Measurements from ENCODE around the gene SHCBP1L.

SHCBP1L gene

GRCh38 chr1:182952677-182953444, at the start of gene SHCBP1L:
Gene SHCBP1L, minus strand, starts transcription at chr1:182953166. Its CDS starts 33 bp downstream, at chr1:182953133.
- no peak for FAIRE-seq

DNA sequence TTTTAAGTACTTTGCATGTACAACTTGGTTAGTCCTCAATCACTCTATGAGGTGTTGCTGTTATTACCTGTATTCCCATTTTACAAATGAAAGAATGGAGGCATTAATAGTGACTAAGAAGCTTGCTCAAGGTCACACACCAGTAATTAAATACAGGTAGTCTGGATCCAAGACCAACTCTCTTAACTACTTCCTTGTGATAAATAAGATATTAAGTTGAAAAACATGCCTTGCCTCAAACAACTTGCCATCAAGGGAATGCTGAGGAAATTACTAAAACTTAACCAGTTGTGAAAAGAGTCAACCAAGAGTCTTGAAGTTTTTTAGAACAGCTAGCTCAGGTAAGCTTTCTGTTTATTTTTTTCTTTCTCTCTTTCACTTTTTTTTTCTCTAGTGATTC, 49.3 kb upstream of the SHCBP1L start:
- no peak for FAIRE-seq

DNA sequence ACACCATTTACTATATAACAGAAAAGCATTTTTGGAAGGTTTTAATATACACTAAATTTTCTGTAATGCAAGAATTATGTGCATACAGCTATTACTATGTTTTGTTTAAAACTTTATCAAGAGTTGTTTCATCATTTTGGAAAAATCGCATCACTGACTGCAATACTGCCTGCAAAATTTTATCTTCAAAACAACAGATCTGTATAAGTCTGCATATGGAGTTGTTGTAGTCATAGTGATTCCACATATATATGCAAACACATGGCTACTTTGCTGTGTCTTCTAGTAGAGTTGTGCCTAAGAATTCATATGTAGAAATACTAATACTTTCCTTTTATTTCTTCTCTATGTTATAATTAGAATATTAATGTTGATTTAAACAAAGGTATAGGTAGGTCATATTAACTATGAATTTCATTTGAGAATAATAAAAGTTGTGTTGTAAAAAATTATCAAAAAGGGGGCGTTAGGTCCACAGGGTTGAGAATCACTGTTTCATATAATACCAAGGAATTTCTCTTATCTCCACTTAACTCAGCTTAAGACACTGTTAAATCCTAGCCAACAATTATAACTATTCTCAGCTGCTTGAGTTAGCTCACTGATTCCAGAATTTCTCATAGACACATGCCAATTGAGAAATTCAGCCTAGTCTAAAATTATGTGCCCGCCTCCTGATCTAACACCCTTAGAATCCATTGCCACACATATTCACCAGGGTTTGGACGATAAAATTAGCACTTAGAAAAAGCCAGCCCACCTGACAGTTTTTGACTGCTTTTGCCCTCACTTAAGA, 47.4 kb upstream of the SHCBP1L start:
- FAIRE-seq: no peak

- FAIRE-seq: no peak
Observed at GRCh38 chr1:182998482-182998881, 45.5 kb upstream of the SHCBP1L start.

DNA sequence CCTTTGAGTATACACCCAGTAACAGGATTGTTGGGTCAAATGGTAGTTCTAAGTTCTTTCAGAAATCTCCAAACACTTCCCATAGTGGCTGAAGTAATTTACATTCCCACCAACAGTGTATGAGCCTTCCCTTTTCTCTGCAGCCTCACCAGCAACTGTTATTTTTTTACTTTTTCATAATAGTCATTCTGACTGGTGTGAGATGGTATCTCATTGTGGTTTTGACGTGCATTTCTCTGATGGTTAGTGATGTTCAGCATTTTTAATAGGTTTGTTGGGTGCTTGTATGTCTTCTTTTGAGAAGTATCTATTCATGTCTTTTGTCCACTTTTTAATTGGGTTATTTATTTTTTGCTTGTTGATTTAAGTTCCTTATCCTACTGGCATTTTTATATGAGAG, 43.9 kb upstream of the SHCBP1L start:
- FAIRE-seq: no peak

GRCh38 chr1:182995894-182996293, 42.9 kb upstream of the SHCBP1L start:
- FAIRE-seq: no peak

DNA sequence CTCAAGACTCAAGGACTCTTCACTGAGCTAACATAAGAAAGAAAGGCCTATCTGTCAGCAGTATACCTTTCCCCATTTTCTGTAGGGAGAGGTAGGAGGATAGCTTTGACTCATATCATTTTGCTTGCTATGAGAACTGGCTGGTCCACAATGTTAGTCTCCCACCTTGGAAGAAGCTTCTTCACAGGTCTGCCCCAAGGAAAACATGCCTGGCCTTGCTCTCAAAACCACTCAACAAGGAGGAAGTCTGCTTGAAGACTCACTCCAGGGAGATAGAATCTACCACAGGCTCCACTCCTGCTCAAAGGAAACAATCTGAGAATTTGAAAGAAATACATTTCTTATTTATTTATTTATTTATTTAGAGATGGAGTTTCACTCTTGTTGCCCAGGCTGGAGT, 40.8 kb upstream of the SHCBP1L start:
- no peak for FAIRE-seq

DNA sequence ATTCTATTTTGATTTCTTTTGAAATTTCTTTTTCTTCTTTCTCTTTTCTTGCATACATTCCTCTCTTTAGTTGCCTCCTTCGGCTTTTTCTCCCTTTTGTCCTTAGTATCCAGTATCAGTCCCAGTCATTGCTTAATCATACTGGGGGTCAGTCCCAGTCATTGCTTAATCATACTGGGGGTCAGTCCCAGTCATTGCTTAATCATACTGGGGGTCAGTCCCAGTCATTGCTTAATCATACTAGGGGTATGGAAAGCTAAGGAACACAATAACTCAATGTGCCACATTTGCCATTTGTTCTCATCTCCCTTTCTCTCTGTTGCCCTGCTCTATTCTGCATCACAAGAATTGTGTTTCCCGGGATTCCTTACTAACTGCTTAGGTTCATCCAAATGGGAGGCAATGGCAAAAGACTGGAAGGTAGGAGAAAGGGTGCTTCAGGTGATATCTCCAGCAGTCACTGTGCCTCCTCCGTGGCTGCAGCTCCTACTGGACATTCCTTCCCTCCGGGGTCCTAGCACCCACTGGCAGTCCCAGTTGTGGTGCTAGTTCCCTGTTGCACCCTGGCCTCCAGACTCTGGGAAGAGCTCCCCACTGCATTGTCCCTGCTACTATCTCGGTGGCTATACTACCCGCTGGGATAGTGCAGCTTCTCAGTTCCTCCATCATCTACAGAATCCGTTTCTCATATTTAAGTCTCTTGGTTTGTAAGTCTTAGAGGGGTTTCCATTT, 37.6 kb upstream of the SHCBP1L start:
- FAIRE-seq: no peak

GRCh38 chr1:182985876-182986275, 32.9 kb upstream of the SHCBP1L start:
- no peak for FAIRE-seq

- no peak for FAIRE-seq
Observed at GRCh38 chr1:182984621-182985020, 31.7 kb upstream of the SHCBP1L start.

DNA sequence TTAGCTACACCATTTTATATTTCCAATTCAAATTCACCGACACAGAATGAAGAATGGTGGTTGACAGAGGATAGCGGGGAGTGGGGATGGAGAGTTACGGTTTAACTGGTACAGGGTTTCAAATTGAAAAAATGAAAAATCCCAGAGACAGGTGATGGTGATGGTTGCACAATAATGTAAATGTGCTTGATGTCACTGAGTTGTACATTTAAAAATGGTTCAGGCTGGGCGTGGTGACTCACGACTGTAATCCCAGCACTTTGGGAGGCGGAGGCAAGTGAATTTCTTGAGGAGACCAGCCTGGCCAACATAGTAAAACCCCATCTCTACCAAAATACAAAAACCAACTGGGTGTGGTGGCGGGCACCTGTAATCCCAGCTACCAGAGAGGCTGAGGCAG, 31.2 kb upstream of the SHCBP1L start:
- no peak for FAIRE-seq

DNA sequence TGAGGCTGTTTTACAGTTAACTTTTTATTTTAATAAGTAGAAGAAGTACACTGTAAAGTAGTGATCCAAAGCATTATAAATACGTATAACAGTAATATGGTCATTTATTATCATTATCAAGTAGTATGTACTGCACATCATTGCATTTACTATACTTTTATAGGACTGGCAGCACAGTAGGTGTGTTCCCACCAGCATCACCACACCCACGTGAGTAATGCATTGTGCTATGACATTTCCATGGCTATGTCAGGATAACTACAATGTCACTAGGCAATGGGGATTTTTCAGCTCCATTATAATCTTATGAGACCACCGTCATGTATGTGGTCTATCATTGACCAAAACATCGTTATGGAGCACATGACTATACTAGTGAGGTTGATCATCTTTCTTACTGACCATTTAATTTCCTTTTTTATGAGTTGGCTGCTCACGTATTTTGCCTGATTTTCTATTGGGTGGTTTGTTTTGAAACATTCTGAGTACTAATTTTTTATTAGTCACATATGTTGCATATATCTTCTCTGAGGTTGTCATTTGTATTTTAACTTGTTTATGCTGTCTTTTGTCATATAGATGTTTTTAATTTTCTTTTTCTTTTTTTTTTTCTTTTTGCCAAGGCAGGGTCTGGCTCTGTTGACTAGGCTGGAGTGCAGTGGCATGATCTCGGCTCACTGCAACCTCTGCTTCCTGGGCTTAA, 25.3 kb upstream of the SHCBP1L start:
- FAIRE-seq: no peak

- no peak for FAIRE-seq
Observed at GRCh38 chr1:182977480-182977879, 24.5 kb upstream of the SHCBP1L start.

- FAIRE-seq: no peak
Observed at GRCh38 chr1:182974506-182975191, 21.7 kb upstream of the SHCBP1L start.

GRCh38 chr1:182972829-182973228, 19.9 kb upstream of the SHCBP1L start:
- no peak for FAIRE-seq

GRCh38 chr1:182972231-182972630, 19.3 kb upstream of the SHCBP1L start:
- no peak for FAIRE-seq

- no peak for FAIRE-seq
Observed at GRCh38 chr1:182971219-182971618, 18.3 kb upstream of the SHCBP1L start.

- FAIRE-seq: no peak
Observed at GRCh38 chr1:182968836-182969734, 16.1 kb upstream of the SHCBP1L start.

- no peak for FAIRE-seq
Observed at GRCh38 chr1:182968151-182968741, 15.3 kb upstream of the SHCBP1L start.

GRCh38 chr1:182965861-182966260, 12.9 kb upstream of the SHCBP1L start:
- FAIRE-seq: no peak

GRCh38 chr1:182965096-182965495, 12.1 kb upstream of the SHCBP1L start:
- no peak for FAIRE-seq
